LoVo (cell line): ENCODE measurements around the gene FAM53A.
"Not testable (repeated sequence)": the region's sequence is repeated elsewhere in the genome, so short reads cannot be mapped to it uniquely, and the experiment has no call there.

Experiments
- DNase-seq: peaks from one replicate; pipeline ENCODE4 v3.0.0-alpha.2; 2016; ENCODE audit warnings: low spot score

FAM53A gene

DNA sequence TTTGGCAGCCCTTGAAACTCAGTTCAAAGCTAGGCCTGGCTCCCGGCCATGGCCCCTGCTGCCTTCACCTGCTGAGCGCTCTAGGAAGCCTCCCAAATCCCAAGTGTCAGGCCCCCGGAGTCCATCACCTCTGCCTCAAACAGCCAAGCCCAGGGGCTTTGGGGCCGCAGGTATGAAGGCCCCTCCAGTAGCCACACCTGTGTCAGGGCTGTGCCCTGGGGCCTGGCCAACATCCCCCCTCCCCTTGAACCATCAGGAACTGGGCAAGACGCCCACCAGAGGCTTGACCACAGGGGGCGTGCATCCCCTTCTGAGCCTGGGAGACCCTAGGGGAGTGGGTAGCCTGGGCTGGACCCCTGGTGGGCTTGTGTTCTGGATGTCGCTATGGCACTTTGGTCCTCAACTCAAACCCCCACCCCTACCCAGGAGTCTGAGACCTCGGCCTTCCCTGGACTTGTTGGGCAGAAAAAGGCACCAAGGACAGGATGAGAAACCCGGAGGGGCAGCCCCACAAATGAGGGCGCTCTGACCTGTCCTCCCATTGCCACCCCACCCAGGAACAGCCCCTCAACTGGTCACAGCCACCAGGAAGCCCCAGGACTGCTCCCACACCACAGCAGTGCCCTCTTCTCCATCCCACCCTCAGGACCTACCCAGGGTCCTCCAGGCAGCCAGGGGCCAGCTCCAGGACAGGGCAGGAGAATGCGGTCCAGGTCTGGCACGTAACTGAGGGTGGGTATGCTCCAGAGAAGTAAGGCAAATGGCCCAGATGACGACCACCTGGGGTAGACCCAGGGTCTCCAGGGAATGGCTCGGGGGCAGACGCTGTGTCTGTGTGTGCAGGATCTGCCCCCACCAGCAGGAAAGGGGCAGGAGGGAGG, 32.2 kb upstream of the FAM53A start:
- no peak for DNase-seq

DNA sequence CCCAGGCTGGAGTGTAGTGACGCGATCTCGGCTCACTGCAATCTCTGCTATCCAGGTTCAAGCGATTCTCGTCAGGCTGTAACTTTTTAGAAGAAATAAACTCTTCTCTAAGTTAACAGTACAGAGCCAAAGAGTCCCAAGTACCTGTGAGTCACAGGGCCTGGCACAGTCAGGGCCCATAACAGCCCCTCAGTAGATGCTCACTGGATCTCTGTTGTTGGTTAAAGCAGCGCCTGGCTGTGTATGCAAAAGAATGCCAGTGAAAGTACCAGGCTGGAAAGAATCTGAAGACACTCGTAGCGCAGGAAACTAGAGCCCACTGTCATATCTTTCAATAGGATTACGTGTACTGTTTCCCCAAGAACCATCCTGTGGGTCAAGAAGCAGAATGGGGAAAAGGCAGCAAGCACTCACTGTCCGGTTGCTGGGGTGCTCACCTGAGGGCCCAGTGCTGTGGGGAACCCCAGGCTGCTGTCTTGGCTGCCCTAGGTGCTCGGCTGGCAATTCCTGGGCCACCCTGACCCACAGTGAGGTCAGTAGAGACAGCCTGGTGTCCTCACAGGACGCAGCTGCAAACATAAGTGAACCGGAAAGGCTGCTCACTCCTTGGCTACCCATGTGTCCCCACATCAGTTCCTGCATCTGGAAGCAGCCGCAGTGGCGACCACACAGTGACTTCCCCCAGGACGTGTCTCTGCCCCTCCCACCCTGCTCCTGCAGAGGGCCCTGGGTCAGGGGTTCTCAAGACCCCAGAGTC, 31.1 kb upstream of the FAM53A start:
- no peak for DNase-seq

DNA sequence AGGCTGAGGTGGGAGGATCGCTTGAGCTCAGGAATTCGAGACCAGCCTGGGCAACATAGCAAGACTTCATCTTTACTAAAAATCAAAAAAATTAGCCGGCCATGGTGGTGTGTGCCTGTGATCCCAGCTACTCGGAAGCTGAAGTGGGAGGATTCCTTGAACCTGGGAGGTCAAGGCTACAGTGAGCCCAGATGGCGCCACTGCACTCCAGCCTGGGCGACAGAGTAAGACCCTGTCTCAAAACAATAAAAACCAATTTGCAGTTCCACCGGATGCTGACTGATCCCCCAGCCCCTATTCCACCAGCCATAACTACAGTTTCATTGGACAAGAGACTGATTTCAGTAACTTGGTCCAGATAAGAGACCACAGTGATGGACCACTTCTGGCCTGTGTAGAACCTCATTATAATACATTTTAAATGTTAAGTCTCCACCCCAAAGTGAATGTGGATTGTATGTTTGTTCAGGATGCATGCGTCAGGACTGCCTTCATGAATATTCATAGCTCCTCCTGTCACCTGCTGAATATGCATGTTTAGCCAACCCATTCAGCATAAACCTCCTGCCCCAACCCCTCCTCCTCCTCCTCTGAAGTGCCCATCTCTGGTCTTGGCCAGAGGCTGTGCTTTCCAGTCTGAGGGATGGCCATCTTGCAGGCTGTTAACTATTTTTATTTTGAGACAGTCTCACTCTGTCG, 30.3 kb upstream of the FAM53A start:
- no peak for DNase-seq

DNA sequence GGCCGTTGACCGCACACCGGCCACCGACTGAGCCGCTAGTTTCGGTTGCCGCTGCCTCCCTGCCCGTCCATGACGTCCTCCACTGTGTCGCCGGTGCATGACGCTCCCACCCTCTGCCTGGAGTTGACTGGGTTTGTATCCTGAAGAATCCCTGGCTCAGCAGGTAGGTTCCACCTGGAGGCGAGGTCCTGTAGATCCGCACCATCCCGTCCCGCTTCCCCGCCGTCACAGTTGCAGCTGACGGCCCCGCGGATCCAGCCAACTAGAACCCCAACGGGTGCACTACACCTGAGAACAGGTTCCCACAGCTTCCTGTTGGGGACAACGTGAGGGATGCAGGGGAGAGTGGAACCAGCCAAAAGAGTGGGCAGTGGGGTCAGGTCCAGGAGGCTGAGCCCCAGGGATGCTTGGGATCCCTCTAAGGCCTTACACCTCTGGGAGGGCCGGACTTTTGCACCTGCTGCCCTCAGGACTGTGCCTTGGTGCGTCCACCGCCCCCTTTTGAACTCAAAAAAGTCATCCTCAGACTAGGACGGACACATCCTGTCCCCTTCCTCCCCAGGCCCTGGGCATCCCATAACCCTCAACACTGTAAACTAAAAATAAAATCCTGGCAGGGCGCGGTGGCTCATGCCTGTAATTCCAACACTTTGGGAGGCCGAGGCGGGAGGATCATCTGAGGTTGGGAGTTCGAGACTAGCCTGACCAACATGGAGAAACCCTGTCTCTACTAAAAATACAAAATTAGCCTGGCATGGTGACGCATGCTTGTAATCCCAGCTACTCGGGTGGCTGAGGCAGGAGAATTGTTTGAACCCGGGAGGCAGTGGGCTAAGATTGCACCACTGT, 29.1 kb upstream of the FAM53A start:
- DNase-seq: peak; percentile 47

DNA sequence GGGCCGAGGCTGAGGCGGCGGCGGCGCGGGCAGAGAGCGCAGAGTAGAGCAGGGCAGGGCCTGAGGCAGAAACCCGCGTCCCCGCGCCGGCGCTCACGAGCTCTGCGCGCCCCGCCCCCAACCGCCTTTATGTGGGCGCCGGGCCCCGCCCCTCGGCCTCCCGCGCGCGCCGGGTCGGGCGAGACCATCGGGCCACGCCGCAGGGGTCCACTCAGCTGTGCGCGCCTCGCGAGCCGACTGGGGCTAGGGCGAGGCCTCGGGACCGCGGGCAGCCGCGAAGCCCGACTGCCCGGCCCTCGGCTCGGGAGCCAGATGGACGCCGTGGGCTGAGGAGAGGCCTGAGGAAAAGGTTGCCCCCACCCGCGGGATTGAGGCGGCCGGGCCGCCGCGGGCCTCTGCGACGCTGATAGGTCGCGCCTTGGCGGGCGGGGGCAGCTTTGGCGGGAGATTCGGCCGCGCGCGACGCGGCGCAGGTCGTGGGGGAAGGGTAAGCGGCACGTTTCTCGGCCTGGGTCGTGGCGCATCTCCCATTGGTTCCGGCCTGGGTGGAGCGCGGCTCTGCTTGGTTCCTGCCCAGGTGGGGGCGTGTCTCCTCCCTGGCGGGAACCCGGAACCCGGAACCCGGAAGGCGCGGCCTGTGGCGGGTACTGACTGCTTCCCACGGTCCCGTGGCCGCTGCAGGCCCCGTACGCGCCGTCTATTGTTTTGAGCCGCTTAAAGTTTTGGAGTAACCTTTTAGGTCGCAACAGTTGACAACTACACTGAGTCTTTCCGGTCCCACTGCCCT, 28.3 kb upstream of the FAM53A start, which contains the start of gene SLBP:
Gene SLBP (minus strand): TSS at position 104 of the 787 bp plus-strand sequence. CDS start 131 bp downstream, outside the sequence.
- DNase-seq: peak; percentile 97

DNA sequence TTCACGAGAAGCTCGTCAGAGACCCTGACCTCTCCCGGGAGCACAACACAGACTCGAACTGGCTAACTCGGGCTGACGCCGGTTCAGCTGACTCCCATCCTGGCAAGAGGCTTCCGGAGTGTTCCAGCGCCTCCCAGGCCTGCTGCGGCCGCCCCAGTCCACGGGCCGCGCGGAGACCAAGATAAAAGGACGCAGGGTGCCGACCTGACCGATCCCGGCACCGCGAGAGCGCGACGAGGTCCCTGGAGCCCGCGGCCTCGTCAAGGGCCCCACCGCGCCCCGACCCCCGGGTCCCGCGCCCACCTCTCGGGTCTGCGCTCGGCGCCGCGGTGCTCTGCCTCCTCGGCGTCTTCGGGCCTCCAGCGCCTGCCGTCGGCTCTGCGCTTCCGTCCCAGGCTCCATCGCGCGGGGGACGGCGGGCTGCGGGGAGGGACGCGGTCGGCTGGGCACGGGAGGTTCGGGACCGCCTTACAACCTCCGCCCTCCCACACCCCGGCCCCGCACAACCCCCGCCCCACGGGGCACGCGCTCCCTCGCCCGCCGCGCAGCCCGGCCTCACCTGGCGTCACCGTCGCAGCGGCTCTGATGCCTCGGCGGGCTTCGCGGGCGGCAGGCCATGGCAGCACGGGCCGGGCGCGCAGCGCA, 27.6 kb upstream of the FAM53A start:
- DNase-seq: no peak

DNA sequence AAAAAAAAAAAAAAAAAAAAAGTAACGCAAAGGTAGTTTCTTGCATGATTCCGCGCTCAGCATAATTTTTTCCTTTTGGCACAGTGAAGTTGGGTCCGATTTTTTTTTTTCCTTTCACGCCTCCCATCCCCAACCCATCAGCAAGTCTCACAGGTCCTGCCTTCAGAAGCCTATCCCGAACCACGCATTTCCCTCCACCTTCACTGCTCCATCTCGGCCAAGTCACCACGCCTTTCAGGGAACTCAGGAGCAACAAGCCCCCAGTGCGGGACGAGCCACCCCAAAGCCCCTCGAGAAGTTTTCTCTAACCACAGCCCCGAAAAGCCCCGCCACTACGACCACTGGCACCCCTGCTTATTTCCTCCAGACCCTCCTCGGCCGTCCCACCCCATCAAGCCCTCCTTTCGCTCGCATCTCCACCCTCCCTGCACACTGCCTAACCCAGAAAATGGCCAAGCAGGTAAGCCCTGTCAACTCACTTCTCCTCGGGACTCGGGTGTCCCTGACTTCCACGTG, 27.0 kb upstream of the FAM53A start:
- DNase-seq: no peak

DNA sequence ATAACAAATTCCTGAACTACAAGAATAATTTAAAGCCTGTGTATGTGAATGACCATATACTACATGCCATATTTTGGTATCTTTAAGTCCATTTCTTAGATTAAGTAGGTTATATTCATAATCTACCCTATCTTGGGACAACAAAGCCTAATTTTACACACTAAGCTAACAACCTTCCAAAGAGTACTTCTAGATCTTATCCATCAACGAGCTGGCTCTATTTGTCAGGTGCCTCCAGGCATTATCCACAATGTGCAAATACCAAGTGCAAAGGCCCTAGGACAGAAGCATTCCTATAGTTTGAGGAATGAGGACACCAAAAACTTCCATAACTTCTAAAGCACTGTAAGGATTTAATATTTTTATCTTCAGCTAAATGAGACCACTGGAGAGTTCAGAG, 24.5 kb upstream of the FAM53A start:
- DNase-seq: no peak

DNA sequence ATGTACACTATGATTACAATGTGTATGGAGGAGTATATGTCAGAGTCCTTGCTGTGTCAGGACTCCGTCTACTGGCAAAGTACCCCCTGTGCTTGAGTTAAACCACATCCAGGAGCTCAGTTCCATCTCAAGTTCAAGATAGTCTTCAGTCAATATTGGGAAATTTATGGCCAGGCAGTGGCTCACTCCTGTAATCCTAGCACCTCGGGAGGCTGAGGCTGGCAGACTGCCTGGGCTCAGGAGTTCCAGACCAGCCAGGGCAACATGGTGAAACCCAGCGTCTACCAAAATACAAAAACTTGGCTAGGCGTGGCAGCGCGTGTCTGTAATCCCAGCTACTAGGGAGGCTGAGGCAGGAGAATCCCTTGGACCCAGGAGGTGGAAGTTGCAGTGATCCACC, 22.2 kb upstream of the FAM53A start:
- DNase-seq: no peak

DNA sequence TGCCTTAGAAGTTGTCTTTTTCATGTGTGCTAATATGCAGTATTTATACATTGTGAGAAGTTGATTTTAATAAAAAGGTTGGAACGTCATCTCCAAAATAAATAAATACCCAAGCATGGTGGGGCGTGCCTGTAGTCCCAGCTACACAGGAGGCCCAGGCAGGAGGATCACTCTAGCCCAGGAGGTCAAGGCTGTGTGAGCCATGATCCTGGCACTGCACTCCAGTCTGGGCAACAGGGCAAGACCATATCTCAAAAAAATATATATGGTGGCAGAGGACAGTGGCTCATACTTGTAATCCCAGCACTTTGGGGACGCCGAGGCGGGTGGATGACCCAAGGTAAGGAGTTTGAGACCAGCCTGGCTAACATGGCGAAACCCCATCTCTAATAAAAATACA, 21.6 kb upstream of the FAM53A start:
- DNase-seq: no peak

DNA sequence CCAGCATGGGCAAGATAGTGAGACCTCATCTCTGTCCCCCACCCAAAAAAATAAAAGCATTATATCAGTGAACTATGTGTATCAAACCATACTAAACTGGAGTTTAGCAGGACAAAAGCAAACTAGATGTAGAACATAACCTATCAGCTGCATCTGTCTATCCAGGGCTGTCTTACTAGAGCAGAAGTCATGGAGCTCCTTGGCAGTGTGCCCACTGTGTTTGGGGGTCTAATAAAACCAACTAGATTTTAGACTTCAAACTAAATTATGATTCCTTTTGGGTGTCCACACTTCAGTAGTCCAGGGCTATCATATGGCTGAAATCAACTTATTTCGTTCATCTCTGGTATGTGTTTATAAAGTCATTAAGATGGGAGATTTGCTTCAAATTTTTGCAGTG, 19.8 kb upstream of the FAM53A start:
- no peak for DNase-seq

DNA sequence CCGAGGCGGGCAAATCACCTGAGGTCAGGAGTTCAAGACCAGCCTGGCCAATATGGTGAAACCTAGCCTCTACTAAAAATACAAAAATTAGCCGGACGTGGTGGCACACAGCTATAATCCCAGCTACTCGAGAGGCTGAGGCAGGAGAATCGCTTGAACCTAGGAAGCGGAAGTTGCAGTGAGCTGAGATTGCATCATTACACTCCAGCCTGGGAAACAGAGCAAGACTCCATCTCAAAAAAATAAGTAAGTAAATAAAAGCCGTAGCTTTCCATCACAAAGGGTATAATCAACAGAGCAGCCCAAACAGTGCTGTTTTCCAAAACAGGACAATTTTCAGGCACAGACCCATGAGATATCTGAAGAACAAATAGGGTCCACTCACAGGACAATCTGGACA, 17.6 kb upstream of the FAM53A start:
- not testable (repeated sequence) for DNase-seq

DNA sequence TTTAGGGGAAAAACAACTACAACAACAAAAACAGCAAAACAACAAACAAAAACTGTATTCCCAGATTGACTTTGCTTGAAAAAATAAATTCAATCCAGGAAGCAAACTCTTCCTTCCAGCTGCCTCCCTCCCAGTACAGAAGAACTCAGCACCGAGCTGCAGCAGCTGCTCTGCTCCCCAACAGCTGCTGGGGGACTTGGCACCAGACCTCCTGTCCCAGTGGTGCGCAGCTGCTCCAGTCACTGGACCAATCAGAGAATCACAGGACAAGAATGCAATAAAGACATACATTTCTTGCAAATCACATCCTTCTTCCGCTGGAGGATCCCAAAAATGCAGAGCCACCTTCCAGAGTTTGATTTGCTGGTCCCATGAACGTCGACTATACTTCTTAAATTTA, 11.8 kb upstream of the FAM53A start:
- DNase-seq: no peak

DNA sequence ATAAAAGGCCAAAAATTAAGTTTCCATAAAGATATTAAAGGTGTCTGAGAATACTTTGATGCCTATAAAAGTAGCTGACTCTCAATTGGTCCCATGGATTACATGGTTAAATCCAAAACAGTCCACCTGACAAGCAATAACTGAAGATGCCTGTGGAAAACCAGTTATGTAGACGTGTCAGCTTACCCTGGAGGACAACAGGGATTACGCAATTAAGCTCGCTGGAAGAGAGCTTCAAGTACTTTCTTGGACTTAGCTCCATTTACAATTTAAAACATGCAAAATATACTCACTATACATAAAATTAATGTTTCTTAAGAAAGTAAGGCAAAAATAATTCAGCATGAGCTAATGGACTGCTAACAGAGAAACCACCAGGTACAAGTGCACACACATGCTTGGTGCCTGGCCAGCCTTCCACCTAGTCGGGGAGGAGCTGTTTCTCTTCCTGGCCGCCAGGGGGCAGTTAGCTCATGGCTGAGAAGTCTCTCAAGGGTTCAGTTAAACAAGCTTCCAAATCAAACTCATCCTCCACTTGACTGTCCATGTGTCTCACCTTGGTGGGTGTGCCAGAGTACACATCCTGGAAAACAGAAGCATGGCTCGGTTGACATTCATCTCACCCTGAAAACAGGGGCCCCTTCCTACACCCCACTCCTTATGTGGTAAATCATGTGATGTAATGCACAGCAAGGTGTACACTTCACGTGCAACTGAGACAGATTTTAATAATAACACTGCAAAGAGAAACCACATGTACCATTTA, 9.2 kb upstream of the FAM53A start:
- peak; percentile 79 for DNase-seq

DNA sequence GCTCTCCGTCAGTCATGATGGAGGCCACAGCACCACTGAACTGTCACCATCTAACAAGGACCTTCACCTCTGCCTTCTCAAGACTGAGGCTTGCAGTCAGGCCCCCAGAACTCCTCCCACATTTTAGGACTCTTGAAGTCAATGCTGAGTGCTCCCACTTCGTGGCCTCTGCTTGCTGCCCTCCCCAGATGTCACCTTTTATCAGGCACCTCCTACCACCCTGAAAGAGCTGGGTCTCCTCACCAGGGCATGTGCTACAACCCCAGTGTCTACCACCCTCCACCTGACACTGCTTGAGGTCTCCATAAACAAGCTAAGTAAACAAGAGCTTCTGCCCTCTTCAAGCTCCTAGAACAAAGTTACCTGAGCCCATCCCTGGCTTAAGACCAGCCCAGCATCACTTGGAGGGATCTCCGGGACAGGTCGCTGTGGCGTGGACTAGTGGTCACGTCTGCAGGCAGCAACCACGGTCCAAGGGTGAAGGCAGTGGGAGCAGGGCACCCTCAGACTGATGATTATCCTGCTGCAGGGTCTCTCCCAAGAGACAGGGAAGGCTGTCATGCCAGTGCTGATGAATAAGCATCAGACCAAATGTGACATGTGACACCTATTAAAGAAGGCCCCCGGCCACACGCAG, 7.7 kb upstream of the FAM53A start:
- no peak for DNase-seq

DNA sequence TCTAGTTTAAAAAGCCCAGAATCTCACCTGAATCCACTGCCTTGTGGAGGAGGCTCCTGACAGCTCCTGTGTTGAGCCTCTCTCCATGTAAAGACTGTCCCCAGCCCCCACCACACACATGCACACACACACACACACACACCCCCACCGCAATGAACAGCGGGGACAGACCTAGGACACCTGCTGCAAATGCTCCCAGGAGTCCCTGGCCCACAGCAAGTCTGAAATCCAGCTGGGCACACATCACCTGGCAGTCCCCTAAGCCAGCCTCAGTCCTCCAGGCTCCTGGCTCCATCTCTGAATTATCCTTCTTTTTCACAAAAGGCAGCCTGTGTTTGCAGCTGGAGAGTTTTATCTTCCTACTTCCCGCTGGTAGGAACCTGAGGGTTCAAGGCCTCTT, 6.6 kb upstream of the FAM53A start:
- no peak for DNase-seq

DNA sequence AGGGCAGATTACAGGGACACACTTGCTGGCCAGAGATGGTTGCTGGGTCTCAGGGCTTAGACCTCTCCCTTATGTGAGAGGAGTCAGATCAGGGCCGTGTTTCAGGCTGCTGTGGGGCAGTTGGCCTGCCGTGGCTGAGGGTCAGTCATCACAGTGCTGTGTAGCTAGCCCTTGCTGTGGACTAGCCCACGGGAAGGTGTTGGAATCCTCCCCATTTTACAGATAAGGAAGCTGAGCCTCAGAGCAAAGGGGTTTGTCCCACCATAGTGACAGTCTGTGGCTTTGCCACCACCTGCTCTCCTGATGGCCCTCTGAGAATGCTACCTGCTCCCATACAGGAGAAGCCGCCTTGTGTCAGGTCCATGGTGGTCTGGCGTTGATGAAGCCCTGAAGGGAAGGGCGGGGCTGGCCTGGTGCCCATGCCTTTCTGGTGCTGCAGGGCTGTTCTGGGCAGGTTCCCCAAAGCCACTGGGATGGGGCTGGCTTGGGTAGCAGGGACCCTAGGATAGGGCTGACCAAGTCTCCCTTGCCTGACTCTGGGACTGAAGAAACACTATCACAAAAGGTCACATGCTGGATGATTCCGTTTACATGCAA, 2.4 kb upstream of the FAM53A start:
- DNase-seq: no peak
